NCI-H1694 (cell line): ENCODE data around the gene FKBP3.
"Not testable (repeated sequence)": the region's sequence is repeated elsewhere in the genome, so short reads cannot be mapped to it uniquely, and the experiment has no call there.

Experiments
- DNase-seq: peaks from one replicate; lab custom pipeline; 2025; lab: John Stamatoyannopoulos, UW

FKBP3 gene

DNA sequence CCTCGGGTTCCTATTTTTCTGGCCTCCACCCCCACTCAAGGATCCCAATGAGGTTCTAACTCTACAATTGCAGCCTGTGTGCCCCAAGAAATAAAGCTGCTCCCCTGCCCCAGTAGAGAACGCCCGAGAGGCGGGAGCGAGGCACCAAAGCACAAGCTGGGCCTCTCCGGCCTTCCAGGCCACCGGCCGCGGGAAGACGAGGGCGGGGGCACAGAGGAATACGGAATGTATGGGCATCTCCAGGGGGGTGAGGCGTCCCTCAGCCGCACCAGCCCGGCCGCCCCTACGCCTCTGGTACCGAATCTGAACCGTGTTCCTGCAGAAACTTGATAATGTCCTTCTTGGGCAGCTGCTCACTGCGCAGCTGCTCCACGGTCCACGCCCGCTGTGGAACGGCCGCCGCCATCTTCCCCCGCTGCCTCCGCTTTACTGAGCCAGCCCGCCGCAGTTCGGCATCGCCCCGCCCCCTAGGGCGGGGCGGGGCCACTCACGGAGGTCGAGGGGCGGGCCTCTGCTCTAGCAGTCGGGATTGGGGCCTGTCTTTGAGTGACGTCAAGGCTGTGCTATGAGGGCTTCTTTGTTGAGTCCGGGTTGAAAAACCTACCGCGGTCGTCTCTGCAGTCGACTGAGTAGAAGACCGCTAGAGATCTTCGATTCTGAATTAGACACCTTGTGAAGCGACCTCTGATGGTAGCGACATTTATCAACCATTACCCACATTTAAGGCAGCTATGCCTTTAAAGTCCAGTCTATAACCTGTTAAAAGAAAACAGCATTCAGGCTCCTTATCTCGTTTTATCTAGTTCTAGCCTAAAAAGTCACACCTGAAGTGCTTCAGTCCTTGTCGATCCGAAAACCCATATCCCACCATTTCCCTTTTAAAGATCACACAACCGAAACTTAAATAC, at the start of gene FKBP3:
Gene FKBP3 (minus strand): TSS at position 431 of the 908 bp plus-strand sequence. CDS start 25 bp downstream, at position 406.
- peak; percentile 98 for DNase-seq

DNA sequence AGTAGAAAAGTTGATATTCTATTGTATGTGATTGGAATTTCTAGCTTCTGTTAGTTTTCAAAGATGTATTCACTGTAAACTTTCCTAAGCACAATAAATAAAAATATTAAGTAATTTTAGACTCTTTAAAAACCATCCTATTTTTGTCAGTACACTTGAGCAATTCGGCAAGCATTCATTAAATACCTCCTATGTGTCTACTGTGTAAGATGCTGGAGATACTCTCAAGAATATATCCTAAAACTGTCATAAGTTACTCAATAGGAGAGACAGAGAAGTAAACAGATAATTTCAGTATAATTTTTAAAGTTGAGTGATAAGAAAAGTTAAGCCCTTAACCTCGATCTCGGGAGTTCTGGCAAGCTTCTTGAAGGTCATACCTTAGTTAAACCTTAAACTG, 47.5 kb upstream of the FKBP3 start:
- no peak for DNase-seq

DNA sequence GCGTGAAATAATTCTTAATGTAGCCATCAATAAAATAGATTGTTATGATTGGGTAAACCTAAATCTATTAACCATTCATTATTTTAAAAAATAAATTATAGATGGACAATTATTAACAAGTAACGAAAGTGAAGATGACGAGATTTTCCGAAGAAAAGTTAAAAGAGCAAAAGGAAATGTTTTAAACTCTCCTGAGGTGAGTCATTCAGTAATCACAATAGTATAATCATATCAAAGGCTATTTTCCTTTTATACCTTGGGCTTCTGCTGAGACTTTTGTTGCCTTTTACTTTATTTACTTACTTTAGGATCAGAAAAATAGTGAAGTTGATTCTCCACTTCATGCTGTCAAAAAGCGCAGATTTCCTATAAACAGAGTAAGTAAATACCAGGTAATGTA, 47.0 kb upstream of the FKBP3 start:
- no peak for DNase-seq

DNA sequence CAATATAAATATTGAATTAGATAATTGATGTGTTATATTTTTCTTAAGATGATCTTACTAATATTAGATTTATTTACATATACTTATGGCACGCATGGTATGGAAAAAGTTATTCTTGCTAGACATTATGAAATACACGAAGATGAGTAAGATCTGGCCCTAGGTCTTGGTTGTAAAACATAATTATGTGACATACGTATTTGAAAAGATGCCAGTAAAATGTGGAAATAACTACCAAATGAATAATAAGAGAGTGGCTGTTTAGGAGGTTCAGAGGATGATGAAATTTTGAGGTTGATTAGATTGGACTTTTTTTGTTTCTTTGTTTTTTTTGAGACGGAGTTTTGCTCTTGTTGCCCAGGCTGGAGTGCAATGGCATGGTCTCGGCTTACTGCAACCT, 42.8 kb upstream of the FKBP3 start:
- DNase-seq: no peak

DNA sequence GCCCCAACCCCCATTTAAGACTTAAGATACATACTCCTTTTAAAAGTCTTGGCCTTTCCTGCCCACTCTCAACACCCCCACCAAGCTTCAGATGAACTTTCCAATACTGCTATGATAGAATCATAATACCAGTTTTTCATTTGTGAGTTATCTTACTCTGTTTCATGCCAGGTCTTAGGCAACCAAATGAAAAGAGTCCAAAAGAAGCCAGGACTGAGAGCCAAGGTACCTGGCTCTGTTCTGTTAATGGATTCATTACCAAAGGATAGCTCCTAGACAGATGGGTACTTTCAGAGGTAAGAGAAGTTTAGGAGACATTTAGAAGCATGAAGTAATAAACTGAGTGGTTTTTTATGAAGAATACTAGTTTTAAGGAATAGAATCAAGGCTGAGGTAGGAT, 35.6 kb upstream of the FKBP3 start:
- no peak for DNase-seq

DNA sequence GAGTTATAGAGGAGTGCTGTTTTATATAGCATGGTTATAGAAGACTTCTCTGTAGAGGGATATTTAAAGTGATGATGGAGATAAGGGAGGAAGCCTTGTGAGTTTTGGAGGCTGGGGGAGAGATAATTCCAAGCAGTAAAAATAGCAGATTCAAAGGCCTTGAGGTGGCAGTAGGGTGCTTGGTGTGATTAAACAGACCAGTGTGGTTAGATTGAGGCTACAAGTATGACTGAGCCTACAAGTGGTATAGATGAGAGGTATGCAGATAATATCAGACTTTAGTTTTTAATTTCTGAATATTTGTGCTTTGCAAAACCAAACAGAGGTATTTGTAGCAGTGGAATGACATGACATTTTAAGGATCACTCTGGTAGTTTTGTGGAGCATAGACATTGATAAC, 21.8 kb upstream of the FKBP3 start:
- DNase-seq: no peak

DNA sequence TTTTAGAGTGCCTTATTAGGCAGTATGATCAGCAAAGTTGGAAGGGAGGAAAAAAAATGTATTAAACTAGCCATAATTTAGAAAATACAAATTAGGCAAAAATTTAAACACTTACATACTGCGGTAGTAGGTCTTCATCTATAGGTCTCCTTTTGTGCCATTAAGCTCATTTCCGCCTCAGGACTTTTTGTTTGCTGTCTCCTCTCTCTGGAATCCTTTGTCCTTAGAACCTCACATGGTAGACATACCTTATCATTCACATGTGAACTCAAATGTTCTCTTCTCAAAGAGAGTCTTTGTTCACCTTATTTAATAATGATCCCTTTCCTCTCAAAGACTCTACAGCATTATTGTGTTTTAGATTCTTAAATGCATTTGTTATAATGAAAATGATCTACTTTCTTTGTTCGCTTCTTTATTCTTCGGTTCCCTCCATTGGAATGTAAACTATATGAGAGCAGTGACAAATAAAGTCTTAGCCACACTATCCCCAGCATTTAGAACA, 16.2 kb upstream of the FKBP3 start:
- no peak for DNase-seq

DNA sequence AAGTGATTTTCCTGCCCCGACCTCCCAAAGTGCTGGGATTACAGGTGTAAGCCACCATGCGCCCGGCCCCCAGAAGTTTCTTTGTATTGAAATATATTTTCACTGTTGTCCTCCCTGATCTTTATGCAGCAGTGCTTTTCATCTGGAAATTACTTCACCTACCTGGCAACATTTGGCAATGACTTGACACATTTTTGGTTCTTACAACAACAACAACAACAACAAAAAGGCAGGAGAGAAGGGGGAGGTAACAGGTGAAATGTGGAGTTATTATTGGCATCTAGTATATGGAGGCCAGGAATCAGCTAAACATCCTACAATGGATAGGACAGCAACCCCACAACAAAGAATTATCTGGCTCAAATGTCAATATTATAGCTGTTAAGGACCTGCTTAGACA, 15.3 kb upstream of the FKBP3 start:
- no peak for DNase-seq

DNA sequence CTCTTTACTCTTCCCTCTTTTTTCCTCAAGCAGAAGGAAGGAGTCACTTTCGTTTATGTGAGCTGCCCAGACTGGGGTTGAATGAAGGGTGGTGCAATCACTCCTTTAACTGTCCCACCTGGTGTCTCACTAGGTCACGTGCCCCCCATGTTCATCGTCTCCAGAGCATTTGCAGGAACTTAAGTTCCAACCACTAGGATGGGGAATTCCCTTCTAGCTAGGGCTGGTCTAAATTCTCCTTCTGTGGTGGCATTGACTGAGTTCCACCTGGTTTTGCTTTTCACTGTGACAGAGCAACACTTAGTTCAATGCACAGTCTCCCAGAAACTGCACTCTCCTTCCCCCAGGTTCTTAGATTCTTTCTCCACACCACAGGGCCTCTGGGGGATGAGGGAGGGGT, 10.9 kb upstream of the FKBP3 start:
- no peak for DNase-seq

DNA sequence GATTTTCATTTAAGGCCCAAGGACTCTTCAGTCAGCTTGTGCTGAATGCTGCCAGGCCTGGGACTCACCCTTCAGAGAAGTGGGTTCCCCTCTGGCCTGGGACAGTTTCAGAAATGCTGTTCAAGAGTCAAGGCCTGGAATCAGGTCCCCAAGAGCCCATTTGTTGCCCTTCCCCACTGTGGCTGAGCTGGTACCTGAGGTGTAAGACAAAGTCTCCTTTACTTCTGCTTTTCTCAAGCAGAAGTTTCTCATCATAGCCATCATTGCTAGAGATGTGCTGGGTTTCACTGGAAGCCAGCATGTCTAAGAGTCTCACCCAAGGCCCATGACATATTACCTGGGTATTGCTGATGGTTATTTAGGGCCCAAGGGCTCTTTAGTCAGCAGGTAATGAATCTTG, 10.4 kb upstream of the FKBP3 start:
- DNase-seq: no peak

DNA sequence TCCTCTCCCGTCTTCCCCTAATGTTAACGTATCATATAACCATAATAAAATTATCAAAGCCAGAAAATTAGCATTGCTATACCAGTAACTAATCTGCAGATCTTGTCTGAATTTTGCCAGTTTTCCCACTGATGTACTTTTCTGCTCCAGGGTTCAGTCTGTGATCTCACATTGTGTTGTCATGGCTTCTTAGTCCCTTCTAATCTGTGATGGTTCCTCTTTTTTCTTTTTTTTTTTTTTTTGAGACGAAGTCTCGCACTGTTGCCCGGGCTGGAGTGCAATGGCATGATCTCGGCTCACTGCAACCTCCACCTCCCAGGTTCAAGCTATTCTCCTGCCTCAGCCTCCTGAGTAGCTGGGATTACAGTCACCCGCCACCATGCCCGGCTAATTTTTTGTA, 7.8 kb upstream of the FKBP3 start:
- not testable (repeated sequence) for DNase-seq

DNA sequence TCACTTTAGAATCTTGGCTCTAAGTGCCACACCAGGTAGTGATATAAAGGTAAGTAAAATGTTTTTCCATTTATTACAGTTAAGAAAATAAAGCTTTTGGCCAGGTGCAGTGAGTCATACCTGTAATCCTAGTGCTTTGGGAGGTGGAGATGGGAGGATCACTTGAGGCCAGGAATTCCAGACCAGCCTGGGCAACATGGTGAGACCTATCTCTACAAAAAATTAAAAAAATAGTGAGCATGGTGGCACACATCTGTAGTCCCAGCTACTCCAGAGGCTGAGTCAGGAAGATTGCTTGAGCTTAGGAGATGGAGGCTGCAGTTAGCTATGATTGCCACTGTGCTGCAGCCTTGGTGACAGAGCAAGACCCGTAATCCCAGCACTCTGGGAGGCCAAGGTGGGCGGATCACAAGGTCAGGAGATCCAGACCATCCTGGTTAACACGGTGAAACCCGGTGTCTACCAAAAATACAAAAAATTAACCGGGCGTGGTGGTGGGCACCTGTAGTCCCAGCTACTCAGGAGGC, 6.4 kb upstream of the FKBP3 start:
- no peak for DNase-seq

DNA sequence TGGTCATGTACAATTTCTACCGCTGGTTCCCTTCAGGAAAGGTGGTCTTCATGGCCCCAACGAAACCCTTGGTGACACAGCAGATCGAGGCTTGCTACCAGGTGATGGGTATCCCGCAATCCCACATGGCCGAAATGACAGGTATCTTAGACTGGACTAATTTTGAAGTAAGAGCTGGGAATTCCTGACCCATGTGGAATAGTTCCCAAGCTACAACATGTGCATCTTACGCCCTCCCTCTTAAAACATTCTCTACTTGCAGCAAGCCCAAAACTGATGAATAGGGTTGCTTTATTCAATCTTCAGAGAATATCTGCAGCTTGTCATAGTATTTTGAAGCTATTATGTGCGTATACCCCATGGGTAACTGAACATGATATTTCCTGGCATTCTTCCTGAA, 2.1 kb upstream of the FKBP3 start:
- no peak for DNase-seq

DNA sequence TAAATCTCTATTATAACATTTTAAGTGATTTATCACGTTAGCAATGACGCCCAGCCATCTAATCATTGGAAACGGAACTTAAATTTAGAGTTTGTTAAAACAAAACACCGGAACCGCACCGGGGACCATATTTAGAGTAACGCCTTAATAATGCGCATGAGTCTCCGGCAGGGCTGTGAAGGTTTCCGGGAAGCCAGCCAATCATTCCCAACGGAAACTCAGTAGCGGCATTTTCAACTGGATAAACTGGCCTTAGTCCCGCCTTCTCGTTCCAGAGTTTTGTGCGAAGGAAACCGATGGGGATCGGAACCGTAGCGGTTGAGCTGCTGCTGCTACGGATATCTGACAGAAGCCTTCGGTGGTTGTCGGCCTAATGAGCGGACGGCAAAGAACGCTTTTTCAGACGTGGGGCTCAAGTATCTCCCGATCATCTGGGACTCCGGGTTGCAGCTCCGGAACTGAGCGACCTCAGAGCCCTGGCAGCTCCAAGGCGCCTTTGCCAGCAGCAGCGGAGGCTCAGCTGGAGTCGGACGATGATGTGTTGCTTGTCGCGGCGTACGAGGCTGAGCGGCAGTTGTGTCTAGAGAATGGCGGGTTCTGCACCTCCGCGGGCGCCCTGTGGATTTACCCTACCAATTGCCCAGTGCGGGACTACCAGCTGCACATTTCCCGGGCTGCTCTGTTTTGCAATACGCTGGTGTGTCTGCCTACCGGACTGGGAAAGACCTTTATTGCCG, 1.5 kb upstream of the FKBP3 start, which contains the start of gene FANCM:
Gene FANCM (plus strand): TSS at position 272 of the 737 bp plus-strand sequence. CDS start 102 bp downstream, at position 374.
- DNase-seq: peak; percentile 99

DNA sequence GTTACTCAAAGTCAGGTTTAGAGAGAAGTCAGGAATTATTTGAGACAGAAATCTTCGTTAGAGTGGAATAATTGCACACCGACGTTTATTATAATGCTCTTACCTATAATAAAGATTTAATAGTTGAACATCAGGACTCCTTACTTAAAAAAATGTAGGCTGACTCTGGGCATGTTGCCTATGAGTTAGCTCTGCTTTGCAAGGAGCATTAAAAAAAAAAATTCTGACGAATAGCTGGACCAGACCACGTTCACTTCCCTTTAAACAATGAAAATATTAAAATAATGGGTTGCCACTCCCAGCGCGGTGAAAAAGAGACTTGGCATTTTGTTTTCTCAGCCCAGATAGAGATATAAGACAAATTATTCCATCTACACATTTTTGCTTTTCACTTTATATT, 875 bp upstream of the FKBP3 start:
- DNase-seq: no peak

DNA sequence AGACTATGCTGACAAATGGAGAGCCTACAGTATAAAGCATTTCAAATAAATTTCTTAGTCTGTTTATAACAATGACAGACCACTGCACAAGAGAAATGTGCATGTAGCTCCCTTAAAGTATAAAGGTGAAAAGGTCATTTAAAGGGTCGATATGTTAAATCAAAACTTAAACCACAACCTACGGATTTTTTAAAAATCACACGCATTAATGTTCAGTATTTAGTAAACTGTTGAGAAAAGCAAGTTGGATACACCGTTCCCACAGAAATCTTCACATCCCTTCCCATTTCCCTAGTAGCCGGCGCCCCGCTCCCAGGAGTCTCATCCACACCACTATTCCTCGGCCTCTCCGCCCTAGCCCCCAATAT, 614 bp downstream of the FKBP3 start:
- no peak for DNase-seq

DNA sequence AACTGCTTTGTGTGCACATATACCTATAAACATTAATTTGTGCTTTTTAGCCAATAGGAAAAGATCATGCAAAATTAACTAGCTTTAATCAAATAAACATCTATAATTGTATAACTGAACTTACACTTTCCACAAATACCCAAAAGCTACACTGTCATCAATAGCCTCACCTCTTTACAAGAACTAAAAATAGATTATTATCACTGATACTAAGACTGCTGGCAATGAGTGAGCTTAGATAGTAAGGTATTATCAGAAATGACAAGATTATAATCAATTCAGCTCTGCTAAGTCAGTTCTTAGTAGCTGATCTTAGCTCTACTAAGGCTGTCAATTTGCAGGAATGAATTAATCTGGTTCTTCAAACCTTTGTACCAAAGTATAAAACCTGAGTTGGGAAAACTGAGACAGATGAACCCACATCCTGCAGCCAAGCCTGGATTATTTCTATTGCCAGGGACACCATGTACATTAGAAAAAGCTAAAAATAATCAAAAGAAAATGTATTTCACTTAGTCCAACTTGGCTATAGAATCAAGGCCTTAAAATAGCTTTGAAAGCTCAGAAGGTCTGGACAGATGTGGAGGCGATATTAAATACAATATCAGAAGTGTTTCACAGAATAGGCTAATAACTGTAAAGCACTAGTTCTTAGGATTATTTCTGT, 5.2 kb downstream of the FKBP3 start:
- no peak for DNase-seq

DNA sequence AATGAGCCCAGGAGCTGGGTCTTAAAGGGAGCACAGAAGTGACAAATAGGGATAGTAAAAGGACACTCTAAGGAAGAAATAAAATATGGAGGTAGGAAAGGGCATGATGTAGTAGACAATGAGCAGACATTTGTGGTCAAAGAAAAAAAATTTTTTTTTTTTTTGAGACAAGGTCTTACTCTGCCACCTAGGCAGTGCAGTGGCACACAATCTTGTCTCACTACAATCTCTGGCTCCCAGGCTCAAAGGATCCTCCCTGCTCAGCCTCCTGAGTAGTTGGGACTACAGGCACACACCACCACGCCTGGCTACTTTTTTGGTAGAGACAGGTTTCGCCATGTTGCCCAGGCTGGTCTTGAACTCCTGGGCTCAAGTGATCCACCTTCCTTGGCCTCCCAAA, 8.5 kb downstream of the FKBP3 start:
- DNase-seq: no peak

DNA sequence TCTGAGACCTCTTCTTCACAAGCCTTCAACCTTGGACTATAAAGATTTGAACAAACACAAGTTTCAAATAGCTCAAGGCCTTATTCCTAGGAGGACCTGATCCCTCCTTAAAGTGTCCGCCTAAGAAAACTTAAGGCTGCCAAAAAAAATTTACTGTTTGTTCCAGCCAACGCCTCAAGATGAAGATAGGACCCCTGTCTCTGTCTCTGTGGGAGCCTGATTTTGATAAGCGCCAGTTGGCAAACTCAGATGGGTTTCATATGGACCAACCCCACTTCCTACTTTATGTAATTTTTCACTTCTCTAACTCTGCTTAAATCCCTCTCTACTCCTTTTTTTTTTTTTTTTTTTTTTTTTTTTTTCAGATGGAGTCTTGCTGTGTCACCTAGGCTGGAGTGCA, 11.0 kb downstream of the FKBP3 start:
- no peak for DNase-seq

DNA sequence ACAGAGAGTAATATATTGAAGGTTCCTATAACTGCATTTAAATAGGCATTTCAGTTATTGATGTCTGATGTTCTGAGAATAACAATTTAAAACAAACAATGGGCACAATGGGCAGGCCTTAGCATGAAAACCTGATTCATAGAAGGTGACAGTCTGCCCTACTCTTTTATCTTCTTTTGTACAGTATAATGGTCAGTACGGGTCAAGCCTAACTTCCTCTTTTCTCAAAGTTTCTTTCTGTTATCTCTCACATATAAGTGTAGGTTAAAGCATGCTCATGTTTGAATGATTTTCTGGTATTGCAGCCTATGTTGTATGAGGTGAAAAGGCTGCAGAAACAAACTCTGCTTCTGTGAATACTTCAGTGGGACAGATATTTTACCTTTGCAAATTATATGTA, 14.2 kb downstream of the FKBP3 start:
- DNase-seq: no peak

DNA sequence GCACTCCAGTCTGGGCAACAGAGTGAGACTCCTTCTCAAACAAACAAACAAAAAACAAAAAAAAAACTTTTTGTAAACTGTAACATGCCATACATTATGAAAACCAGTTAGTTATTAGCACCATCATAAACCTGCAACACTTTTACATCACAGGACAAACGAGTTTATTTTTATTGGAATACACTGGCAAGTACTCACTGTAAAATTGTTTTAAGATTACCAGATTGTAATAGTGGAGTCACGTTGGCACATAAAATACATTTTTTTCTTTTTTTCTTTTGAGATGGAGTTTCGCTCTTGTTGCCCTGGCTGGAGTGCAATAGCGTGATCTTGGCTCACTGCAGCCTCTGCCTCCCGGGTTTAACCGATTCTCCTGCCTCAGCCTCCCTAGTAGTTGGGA, 15.7 kb downstream of the FKBP3 start:
- no peak for DNase-seq

DNA sequence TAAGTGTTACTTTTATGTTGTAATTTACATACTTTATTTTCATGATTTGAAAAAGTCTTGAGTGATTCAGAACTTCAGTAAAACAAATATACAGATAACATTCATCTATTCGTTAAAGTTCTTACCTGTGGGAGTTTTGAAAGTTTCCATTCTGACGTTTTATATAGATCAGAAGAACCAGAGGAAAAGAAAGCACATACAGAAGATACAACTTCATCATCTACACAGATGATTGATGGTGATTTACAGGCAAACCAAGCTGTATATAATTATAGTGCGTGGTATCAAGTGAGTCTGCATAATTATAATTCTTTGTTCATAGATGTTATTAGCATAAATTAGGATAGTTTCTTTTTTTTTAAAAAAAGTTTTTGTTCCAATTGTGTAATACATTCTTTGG, 20.0 kb downstream of the FKBP3 start:
- no peak for DNase-seq
